ENCODE results near the gene MYO1F.

DNA sequence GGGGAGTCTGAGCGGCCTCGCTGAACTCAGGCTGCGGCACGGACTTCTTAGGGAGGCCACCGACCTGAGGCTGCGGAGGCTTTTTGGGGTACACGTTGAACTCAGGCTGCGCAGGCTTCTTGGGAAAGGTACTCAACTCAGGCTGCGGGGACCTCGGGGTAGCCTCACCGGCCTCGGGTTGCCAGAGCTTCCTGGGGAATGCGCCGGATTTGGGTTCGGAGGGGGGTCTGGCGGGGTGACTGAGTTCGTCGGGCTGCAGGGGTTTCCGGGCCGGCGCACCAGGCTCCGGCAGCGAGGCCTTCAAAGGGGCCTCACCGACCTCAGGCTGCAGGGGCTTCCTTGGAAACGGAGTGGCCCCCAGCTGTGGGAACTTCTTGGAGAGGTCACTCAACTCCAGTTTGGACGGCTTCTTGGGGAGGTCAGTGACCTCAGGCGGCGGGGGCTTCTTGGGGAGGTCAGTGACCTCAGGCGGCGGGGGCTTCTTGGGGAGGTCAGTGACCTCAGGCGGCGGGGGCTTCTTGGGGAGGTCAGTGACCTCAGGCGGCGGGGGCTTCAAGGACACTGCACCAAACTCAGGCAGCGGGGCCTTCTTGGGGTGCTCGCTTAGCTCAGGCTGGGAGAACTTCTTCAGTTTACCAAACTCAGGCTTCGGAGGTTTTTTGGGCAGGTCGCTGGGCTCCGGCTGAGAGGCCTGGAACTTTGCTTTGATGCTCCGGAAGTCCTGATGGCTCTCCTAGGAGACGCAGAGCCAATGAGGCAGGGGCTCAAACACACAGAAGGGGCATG, 78.0 kb downstream of the MYO1F start:
- TF ChIP-seq CTCF (IDR thresholded peaks at IDR 0.05) (no peak), POLR2A (IDR thresholded peaks at IDR 0.05) (no peak)
